GM21576 (cell line): Measurements from ENCODE around the gene TNFAIP6.
"Not testable (repeated sequence)": the region's sequence is repeated elsewhere in the genome, so short reads cannot be mapped to it uniquely, and the experiment has no call there.

ENCODE experiments used
- ATAC-seq: cut with Tn5 transposase; IDR thresholded peaks from one replicate; pipeline ENCODE4 v1.9.1; 2021; ENCODE audit warnings: mild to moderate bottlenecking, moderate library complexity; ENCODE audit not compliant: unreplicated experiment

The TNFAIP6 gene

GRCh38 chr2:151409601-151410484 is 52.5 kb downstream of the TNFAIP6 start, which contains the start of gene RIF1:
RIF1 (plus strand) TSS chr2:151409902; CDS start chr2:151410424, 522 bp downstream.
- ATAC-seq = peak; percentile 94

GRCh38 chr2:151410485-151410834 is 53.1 kb downstream of the TNFAIP6 start:
- peak; percentile 36 for ATAC-seq

- ATAC-seq = no peak
These were observed 60.3 kb downstream of the TNFAIP6 start for GRCh38 chr2:151417650-151418049.

DNA sequence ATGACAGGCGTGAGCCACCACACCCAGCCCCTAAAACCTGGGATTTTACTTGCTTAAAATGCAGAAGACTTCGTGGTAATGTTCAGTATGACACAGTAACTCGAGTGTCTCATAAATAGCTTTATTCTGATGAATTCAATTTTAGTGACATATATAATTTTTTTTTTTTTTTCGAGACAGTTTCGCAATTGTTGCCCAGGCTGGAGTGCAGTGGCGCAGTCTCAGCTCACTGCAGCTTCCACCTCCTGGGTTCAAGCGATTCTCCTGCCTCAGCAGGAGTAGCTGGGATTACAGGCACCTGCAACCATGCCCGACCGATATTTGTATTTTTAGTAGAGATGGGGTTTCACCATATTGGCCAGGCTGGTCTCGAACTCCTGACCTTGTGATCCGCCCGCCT is 64.3 kb downstream of the TNFAIP6 start:
- ATAC-seq = not testable (repeated sequence)

GRCh38 chr2:151422917-151423439 is 65.6 kb downstream of the TNFAIP6 start:
- peak; percentile 77 for ATAC-seq

- no peak for ATAC-seq
These were observed 66.4 kb downstream of the TNFAIP6 start for GRCh38 chr2:151423760-151424159.
